K562 (cell line): ENCODE data around the gene PABPC1L. TPM values are rescaled to one million over a fixed set of nuclear protein-coding genes. Genes with fewer than 3 reads are reported as not detected.

Source experiments
- CC2D1A ChIP-seq: fragments of 450-650 bp; IDR thresholded peaks from 2 replicates; pipeline ENCODE4 v1.6.1; 2017; ENCODE audit warnings: mild to moderate bottlenecking
- HLTF ChIP-seq: fragments of 450-650 bp; IDR thresholded peaks from 2 replicates; pipeline ENCODE4 v1.6.1; 2016
- NFE2L1 ChIP-seq: fragments of 450-650 bp; IDR thresholded peaks from 2 replicates; pipeline ENCODE4 v1.6.1; 2016; ENCODE audit warnings: missing genetic modification characterization, low read depth, mild to moderate bottlenecking, missing compliant biosample characterization, moderate library complexity, borderline replicate concordance
- PREB ChIP-seq: sonication (generic); formaldehyde crosslinking; IDR thresholded peaks from 2 replicates; pipeline ENCODE4 v1.8.1; 2023; ENCODE audit warnings: mild to moderate bottlenecking, missing genetic modification reagents
- RHOXF2B ChIP-seq: fragments of 250-450 bp; sonication (Bioruptor Pico); conservative IDR thresholded peaks from 2 replicates; pipeline ENCODE4 v1.5.1; 2021
- SIN3B ChIP-seq: fragments of 450-650 bp; IDR thresholded peaks from 2 replicates; pipeline ENCODE4 v1.6.1; 2017; ENCODE audit warnings: low read depth, mild to moderate bottlenecking, moderate library complexity
- SMAD2 ChIP-seq: fragments of 150-350 bp; IDR thresholded peaks from 2 replicates; pipeline ENCODE4 v1.6.1; 2014; ENCODE audit warnings: low read depth, mild to moderate bottlenecking, low read length
- SMARCE1 ChIP-seq: fragments of 450-650 bp; IDR thresholded peaks from 2 replicates; pipeline ENCODE4 v1.7.1; 2016; ENCODE audit warnings: mild to moderate bottlenecking
- TAL1 ChIP-seq: fragments of 450-650 bp; IDR thresholded peaks from 2 replicates; pipeline ENCODE4 v1.6.1; 2016; ENCODE audit warnings: mild to moderate bottlenecking
- TCF3 ChIP-seq: sonication (generic); formaldehyde crosslinking; IDR thresholded peaks from 2 replicates; pipeline ENCODE4 v1.4.0; 2020; ENCODE audit warnings: mild to moderate bottlenecking, missing genetic modification reagents
- TFAM ChIP-seq: fragments of 250-450 bp; sonication (Bioruptor Pico); conservative IDR thresholded peaks from 2 replicates; pipeline ENCODE4 v1.5.0; 2021; ENCODE audit warnings: mild to moderate bottlenecking, moderate library complexity
- TSC22D4 ChIP-seq: fragments of 450-650 bp; IDR thresholded peaks from 2 replicates; pipeline ENCODE4 v1.6.1; 2016; ENCODE audit warnings: missing genetic modification characterization, missing biosample characterization, control low read depth
- YY1 ChIP-seq, 3 experiments: IDR thresholded peaks; 2 replicates each; pipeline ENCODE4 v1.6.1; 2011; ENCODE audit warnings: low read length in 2 of 3, mild to moderate bottlenecking in 2 of 3, moderate library complexity in 2 of 3, borderline replicate concordance in 1 of 3, control low read depth in 1 of 3, low read depth in 1 of 3; ENCODE audit not compliant: insufficient read depth in 3 of 3, insufficient replicate concordance in 2 of 3, control insufficient read depth in 1 of 3, insufficient read length in 1 of 3; ENCODE audit errors: extremely low read depth in 1 of 3
- ZNF395 ChIP-seq: fragments of 200-800 bp; sonication (Bioruptor generic); IDR thresholded peaks from 2 replicates; pipeline ENCODE4 v1.6.1; 2017; ENCODE audit warnings: missing genetic modification characterization, missing compliant biosample characterization
- ZNF512 ChIP-seq: IDR thresholded peaks from 2 replicates; pipeline ENCODE4 v1.6.1; 2016; ENCODE audit warnings: missing genetic modification characterization, missing compliant biosample characterization
- ZNF778 ChIP-seq: fragments of 450-650 bp; formaldehyde crosslinking; IDR thresholded peaks from 2 replicates; pipeline ENCODE4 v1.4.0; 2020; ENCODE audit warnings: mild to moderate bottlenecking, moderate library complexity
- polyA plus RNA-seq, 8 experiments: library from polyadenylated mRNA; depleted of rRNA in 4 of 8; stranded (reverse) in 5 of 8; unstranded in 3 of 8; fragments of >200 nt; fragmentation: Nextera tagmentation in 2 of 8; fragmentation: Illumina TruSeq in 1 of 8; extraction: Ambion mirVana in 2 of 8; extraction: Trizol in 1 of 8; gene quantifications; 2 replicates each; pipeline versions ENCODE4 v1.2.1 to v1.2.3, GENCODE V29; 2011 to 2014; ENCODE audit warnings: inconsistent platforms in 1 of 8, missing spikeins in 1 of 8
- total RNA-seq, 7 experiments: library from RNA; depleted of rRNA in 6 of 7; stranded (reverse); fragments of >200 nt in 6 of 7; fragmentation: Illumina TruSeq in 2 of 7; extraction: Trizol in 2 of 7; gene quantifications; 2 replicates each; pipeline versions ENCODE4 v1.2.1 to v1.2.3, GENCODE V29; 2011 to 2021; ENCODE audit warnings: low replicate concordance in 1 of 7
- TF ChIP-seq, protein P1 (sequence below): fragments of 250-450 bp; sonication (Bioruptor Pico); IDR thresholded peaks from 2 replicates; pipeline ENCODE4 v1.6.1; 2021; ENCODE audit warnings: mild to moderate bottlenecking
- TF ChIP-seq, protein P2 (sequence below): fragments of 450-650 bp; IDR thresholded peaks from 2 replicates; pipeline ENCODE4 v1.6.1; 2014; ENCODE audit warnings: low read depth, mild to moderate bottlenecking, moderate library complexity, borderline replicate concordance
- TF ChIP-seq, protein P3 (sequence below): sonication (generic); IDR thresholded peaks from 2 replicates; pipeline ENCODE4 v1.6.1; 2016

Gene PABPC1L
- total and polyA plus RNA-seq, 9 of the 15 experiments (the other 6 are each of a cell fraction or from before 2014, with no cell fraction given) = 6.0 to 90.3 (median 15.8) TPM

GRCh38 chr20:44960103-44960852 lies 50.4 kb downstream of the PABPC1L start, which contains the start of gene TOMM34 (continued):
- TF ChIP-seq NFE2L1 (tag) (no peak), TSC22D4 (tag) (no peak), SMAD2 (no peak), RHOXF2B (no peak), TFAM (CRISPR knock-in tag) (no peak), TAL1 (peak; percentile 19; the same call in 1 of the 2 replicates), YY1 (IDR thresholded peaks at IDR 0.05; ENCODE audit: borderline replicate concordance in 1 of 3, control insufficient read depth in 1 of 3, extremely low read depth in 1 of 3, insufficient read depth in 3 of 3, insufficient read length in 1 of 3, insufficient replicate concordance in 2 of 3, low read depth in 1 of 3, low read length in 2 of 3) (peak in 2 of 3 experiments; percentile 47 to 58), HLTF (no peak), SIN3B (no peak), PREB (CRISPR knock-in tag) (no peak), ZNF512 (tag) (no peak), CC2D1A (no peak), ZNF778 (CRISPR knock-in tag) (no peak), TCF3 (CRISPR knock-in tag) (peak; percentile 20; the same call in 1 of the 2 replicates), ZNF395 (CRISPR knock-in tag) (no peak), SMARCE1 (peak; percentile 62; the same call in 1 of the 2 replicates)
- TF ChIP-seq, protein P1, sequence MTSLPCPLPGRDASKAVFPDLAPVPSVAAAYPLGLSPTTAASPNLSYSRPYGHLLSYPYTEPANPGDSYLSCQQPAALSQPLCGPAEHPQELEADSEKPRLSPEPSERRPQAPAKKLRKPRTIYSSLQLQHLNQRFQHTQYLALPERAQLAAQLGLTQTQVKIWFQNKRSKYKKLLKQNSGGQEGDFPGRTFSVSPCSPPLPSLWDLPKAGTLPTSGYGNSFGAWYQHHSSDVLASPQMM (CRISPR knock-in tag) = no peak
- TF ChIP-seq, protein P2, sequence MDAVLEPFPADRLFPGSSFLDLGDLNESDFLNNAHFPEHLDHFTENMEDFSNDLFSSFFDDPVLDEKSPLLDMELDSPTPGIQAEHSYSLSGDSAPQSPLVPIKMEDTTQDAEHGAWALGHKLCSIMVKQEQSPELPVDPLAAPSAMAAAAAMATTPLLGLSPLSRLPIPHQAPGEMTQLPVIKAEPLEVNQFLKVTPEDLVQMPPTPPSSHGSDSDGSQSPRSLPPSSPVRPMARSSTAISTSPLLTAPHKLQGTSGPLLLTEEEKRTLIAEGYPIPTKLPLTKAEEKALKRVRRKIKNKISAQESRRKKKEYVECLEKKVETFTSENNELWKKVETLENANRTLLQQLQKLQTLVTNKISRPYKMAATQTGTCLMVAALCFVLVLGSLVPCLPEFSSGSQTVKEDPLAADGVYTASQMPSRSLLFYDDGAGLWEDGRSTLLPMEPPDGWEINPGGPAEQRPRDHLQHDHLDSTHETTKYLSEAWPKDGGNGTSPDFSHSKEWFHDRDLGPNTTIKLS = peak; percentile 54; the same call in 1 of the 2 replicates
- TF ChIP-seq, protein P3, sequence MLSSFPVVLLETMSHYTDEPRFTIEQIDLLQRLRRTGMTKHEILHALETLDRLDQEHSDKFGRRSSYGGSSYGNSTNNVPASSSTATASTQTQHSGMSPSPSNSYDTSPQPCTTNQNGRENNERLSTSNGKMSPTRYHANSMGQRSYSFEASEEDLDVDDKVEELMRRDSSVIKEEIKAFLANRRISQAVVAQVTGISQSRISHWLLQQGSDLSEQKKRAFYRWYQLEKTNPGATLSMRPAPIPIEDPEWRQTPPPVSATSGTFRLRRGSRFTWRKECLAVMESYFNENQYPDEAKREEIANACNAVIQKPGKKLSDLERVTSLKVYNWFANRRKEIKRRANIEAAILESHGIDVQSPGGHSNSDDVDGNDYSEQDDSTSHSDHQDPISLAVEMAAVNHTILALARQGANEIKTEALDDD = no peak
